Measurements from ENCODE around the gene UGGT1.

UGGT1 gene

DNA sequence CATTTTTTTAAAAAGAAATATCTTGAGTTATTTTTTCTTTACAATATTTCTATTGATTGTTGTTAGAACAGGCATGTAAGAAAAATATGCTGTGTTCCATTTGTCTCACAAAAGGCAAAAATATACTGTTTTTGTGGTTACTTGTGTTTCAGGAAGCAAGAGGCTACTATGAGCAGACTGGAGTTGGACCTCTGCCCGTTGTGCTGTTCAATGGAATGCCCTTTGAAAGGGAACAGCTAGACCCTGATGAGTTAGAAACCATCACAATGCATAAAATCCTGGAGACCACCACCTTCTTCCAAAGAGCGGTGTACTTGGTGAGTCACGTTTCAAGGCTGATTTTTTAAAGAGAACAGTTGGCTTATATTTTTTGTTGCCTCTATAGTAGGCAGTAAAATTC, 54.7 kb downstream of the UGGT1 start:
- Histone ChIP-seq H3K4me1 (ENCODE audit: insufficient read depth, low read length) (no peaks in the 10 kb centered on the region), H3K9me3 (ENCODE audit: control insufficient read depth, insufficient read depth, low read length) (no peaks in the 10 kb centered on the region), H3K36me3 (ENCODE audit: insufficient read depth, low read length) (peaks cover 8% of the 10 kb centered on the region; the same call in 1 of the 2 replicates), H3K9ac (ENCODE audit: low read depth, low read length) (no peak overlapping the region)

DNA sequence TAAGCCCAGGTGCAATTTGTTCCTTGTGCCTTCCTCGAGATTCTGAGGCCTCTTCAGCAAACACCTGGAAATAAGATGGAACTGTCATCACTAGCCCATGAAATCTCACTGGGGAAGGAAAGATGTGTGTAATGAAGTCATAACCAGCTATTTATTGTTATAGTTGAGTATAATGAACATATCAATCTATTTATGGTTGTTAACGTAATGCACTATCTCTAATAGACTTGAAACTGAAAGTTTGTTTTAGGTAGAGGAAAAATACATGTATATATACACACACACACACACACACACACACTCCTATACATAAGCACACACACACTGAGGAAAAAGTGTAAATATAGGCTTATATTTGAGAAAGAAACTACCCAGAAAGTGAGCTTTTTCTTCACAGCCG, 62.8 kb downstream of the UGGT1 start:
- Histone ChIP-seq H3K36me3 (ENCODE audit: insufficient read depth, low read length) (no peaks in the 10 kb centered on the region; the same call in 1 of the 2 replicates), H3K9me3 (ENCODE audit: control insufficient read depth, insufficient read depth, low read length) (no peaks in the 10 kb centered on the region), H3K9ac (ENCODE audit: low read depth, low read length) (no peak overlapping the region), H3K4me1 (ENCODE audit: insufficient read depth, low read length) (no peaks in the 10 kb centered on the region)

DNA sequence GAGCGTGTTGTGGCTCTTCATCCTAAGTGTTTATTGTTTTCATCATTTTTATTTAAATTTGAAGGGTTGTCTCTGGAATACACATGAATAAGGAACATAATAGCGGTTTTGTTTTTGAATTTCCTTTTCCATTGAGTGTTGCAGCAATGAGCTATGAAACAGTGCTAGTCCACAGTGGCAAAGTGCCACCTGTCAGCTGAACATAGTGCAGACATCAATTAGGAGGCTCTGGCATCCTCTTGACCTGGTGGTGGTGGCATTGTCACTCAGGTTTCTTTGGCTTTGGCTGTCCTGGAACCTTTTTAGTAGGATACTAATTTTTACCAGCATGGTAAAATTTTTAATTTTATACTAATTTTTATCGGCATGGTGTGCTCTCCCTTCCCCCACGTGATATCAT, 63.2 kb downstream of the UGGT1 start:
- no peaks in the 10 kb centered on the region; the same call in 1 of the 2 replicates for H3K36me3 ChIP-seq (ENCODE audit: insufficient read depth, low read length)
- no peaks in the 10 kb centered on the region for H3K9me3 ChIP-seq (ENCODE audit: control insufficient read depth, insufficient read depth, low read length)
- H3K9ac ChIP-seq (ENCODE audit: low read depth, low read length): no peak overlapping the region
- H3K4me1 ChIP-seq (ENCODE audit: insufficient read depth, low read length): no peaks in the 10 kb centered on the region

DNA sequence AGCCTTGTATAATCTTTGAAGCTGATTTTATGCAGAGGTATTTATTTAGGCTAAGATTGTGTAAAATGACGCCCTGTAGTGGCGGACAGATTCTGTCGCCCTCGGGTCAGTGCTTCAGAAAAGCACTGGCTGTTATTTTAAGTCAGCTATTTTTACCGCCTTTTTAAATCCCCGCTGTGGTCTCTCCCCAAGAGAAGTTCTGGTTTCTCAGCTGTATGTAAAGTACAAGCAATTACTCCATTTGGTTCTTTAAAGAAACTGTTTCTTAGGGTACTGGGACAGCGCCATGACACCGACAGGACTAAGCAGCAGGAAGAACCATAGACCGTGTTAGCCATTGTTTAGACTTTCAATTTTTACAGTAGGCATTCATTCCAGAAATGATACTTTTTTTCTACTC, 65.0 kb downstream of the UGGT1 start:
- H3K9ac ChIP-seq (ENCODE audit: low read depth, low read length): no peak overlapping the region
- no peaks in the 10 kb centered on the region for H3K9me3 ChIP-seq (ENCODE audit: control insufficient read depth, insufficient read depth, low read length)
- peaks cover 3% of the 10 kb centered on the region for H3K36me3 ChIP-seq (ENCODE audit: insufficient read depth, low read length)
- no peaks in the 10 kb centered on the region for H3K4me1 ChIP-seq (ENCODE audit: insufficient read depth, low read length)

DNA sequence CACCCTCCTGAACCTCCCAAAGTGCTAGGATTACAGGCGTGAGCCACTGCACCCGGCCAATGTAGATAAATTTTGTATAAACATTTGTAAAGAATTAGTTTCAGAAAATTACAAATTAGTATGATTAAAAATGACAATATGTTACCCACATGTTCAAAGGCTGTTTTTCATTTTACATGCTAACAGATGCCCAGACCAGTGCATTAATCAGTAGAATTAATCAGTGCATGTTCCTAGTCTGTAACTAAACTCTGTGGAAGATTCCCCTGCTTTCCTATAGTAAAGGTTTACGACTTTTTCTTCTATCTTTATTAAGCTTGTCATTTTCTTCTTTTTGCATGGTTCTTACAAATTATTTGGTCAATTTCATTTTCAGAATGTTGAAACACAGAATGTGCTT, 65.8 kb downstream of the UGGT1 start:
- Histone ChIP-seq H3K4me1 (ENCODE audit: insufficient read depth, low read length) (no peaks in the 10 kb centered on the region), H3K9me3 (ENCODE audit: control insufficient read depth, insufficient read depth, low read length) (no peaks in the 10 kb centered on the region), H3K36me3 (ENCODE audit: insufficient read depth, low read length) (peaks cover 3% of the 10 kb centered on the region), H3K9ac (ENCODE audit: low read depth, low read length) (no peak overlapping the region)

DNA sequence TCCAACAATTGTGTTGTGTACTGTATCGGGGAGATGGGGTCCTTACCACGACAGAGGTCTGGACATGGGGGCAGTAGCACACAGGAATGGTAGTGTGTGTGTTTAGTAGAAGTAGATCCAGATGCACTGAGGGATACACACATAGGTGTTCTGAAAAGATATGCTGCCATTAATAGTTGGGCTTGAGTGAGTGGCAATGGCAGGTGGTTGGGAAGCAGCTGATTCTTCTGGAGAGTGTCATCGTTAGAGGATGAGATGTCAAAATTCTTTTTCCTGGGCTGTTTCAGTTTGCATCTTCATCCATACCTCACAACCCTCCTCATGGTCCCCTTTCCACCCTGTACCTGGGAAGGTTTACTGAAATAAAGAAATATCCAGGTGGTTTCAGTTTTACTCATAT, 66.6 kb downstream of the UGGT1 start:
- Histone ChIP-seq H3K36me3 (ENCODE audit: insufficient read depth, low read length) (peaks cover 4% of the 10 kb centered on the region), H3K9me3 (ENCODE audit: control insufficient read depth, insufficient read depth, low read length) (no peaks in the 10 kb centered on the region), H3K9ac (ENCODE audit: low read depth, low read length) (no peak overlapping the region), H3K4me1 (ENCODE audit: insufficient read depth, low read length) (no peaks in the 10 kb centered on the region)

DNA sequence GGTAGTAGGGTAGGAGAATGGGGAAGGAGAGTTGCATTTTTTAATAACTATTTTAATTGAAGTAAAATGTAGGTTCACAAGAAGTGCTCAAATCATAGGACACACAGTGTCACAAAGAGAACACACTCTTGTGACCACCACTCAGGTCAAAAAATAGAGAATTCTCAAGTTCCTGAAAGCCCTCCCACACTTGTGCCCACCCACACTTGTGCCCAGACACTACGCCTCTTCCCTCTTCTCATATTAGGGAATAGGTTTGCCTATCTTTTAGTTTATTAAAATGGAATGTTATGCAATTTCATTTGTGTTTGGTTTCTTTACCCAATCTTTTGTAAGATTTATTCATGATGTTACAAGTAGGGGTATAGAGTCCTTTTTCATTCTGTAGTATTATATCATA, 67.2 kb downstream of the UGGT1 start:
- Histone ChIP-seq H3K4me1 (ENCODE audit: insufficient read depth, low read length) (no peaks in the 10 kb centered on the region), H3K36me3 (ENCODE audit: insufficient read depth, low read length) (peaks cover 7% of the 10 kb centered on the region), H3K9ac (ENCODE audit: low read depth, low read length) (no peak overlapping the region), H3K9me3 (ENCODE audit: control insufficient read depth, insufficient read depth, low read length) (no peaks in the 10 kb centered on the region)

DNA sequence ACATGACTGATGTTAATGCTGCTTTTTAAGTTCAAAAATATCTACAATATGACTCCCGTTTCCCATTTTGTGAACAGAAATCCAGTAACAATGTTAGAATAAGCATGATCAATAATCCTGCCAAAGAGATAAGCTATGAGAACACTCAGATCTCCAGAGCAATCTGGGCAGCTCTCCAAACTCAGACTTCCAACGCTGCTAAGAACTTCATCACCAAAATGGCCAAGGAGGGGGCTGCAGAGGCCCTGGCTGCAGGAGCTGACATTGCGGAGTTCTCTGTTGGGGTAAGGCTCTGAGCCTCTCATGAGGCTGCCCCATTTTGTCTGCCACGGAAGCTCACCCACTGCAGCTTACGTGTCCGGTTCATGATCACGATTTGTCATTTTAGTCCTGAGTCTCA, 68.4 kb downstream of the UGGT1 start:
- Histone ChIP-seq H3K9ac (ENCODE audit: low read depth, low read length) (no peak overlapping the region), H3K9me3 (ENCODE audit: control insufficient read depth, insufficient read depth, low read length) (no peaks in the 10 kb centered on the region), H3K36me3 (ENCODE audit: insufficient read depth, low read length) (peaks cover 7% of the 10 kb centered on the region), H3K4me1 (ENCODE audit: insufficient read depth, low read length) (no peaks in the 10 kb centered on the region)

DNA sequence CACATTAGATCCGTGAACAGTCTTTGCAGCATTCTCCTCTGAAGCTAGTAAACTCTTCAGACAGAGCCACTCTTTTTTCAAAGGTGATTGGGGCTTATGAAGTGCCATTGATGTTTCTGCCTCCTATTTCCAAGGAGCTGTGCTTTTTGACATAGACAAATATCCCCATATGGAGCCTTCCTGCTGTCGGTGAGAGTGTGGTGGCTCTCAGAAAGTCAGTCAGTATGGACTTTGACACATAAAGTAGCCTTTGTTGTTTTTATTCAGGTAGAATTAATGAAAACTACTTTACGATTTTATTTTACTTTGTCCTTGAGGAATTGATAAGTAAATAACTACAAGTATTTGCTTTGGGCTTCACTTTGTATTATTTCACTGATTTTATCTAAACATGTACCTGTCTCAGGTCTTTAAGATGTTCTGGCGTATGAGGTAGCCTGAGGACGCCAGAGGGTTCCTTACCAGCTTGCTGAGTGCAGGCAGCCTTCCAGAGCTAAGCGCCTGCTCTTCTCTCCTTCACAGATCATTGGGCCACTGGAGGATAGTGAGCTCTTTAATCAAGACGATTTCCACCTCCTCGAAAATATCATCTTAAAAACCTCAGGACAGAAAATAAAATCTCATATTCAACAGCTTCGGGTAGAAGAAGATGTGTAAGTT, 69.7 kb downstream of the UGGT1 start:
- no peaks in the 10 kb centered on the region for H3K9me3 ChIP-seq (ENCODE audit: control insufficient read depth, insufficient read depth, low read length)
- no peak overlapping the region for H3K9ac ChIP-seq (ENCODE audit: low read depth, low read length)
- H3K4me1 ChIP-seq (ENCODE audit: insufficient read depth, low read length): no peaks in the 10 kb centered on the region
- peaks cover 7% of the 10 kb centered on the region for H3K36me3 ChIP-seq (ENCODE audit: insufficient read depth, low read length)

DNA sequence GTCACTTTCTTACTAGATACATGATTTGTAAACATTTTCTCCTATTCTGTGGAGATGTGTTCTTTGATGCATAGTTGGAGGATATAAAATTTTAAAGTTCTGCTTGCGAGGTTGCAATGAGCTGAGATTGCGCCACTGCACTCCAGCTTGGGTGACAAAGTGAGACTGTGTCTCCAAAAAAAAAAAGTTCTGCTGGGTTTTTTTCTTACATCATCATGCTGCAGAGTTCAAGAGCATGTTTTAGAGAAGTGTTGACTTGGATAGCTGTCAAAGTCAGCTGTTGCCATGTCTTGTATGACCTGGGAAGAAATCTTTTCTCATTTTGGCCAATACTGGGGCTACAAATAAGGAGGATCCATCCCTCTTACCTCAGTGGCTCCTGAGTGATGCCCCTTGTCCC, 71.3 kb downstream of the UGGT1 start:
- H3K9ac ChIP-seq (ENCODE audit: low read depth, low read length): no peak overlapping the region
- peaks cover 11% of the 10 kb centered on the region for H3K36me3 ChIP-seq (ENCODE audit: insufficient read depth, low read length)

DNA sequence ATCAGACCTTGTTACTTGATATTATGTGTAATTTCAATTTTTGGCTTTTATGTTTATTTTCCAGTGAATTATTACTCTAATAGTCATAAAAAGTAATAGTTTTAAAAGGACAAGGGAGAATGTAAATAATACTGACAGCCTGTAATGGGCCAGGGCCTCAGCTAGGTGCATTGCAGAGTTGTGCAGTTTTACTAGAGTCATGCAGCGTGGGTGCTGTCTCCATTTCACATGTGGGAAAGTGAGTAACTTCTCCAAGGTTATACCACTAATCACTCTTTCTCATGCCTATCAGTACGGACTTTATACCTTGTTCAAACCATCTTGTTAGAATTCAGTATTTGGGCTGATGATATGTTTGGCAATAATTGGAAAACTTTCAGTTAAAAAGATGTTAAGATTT, 73.3 kb downstream of the UGGT1 start:
- peaks cover 11% of the 10 kb centered on the region for H3K36me3 ChIP-seq (ENCODE audit: insufficient read depth, low read length)

More for the DNA sequence above, 71.3 kb downstream of the UGGT1 start:
- no peaks in the 10 kb centered on the region for H3K9me3 ChIP-seq (ENCODE audit: control insufficient read depth, insufficient read depth, low read length)
- no peaks in the 10 kb centered on the region for H3K4me1 ChIP-seq (ENCODE audit: insufficient read depth, low read length)

DNA sequence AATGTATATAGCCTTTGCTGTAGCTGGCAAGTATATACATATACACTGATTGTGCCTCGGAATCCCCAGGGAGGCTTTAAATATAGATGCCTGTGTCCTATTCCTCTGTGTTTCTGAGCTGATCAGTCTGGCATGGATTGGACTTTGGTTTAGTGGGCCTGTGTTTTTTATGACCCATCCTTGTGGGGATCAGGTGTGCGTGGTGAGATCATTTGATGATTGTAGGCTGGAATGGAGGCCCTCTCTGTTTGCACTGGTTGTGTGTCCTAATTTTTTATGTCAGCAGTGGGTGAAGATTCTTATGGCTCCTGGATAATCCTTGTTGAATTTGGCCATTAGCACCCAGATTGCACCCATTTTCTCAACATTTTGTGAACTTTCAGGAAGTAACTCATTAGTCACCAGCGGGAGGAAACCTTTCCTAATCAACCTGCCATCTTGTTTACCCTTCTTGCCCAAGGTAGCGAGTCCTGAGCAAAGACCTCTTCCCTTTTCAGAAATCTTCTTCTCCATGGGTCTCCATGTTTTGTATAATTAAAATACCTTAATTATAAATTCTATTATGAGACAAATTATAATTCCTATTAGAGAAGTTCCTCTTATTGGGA, 75.8 kb downstream of the UGGT1 start:
- peaks cover 10% of the 10 kb centered on the region for H3K36me3 ChIP-seq (ENCODE audit: insufficient read depth, low read length)
- H3K9ac ChIP-seq (ENCODE audit: low read depth, low read length): no peak overlapping the region
- no peaks in the 10 kb centered on the region for H3K9me3 ChIP-seq (ENCODE audit: control insufficient read depth, insufficient read depth, low read length)
- no peaks in the 10 kb centered on the region for H3K4me1 ChIP-seq (ENCODE audit: insufficient read depth, low read length)

More for the DNA sequence above, 73.3 kb downstream of the UGGT1 start:
- Histone ChIP-seq H3K9ac (ENCODE audit: low read depth, low read length) (no peak overlapping the region), H3K4me1 (ENCODE audit: insufficient read depth, low read length) (no peaks in the 10 kb centered on the region), H3K9me3 (ENCODE audit: control insufficient read depth, insufficient read depth, low read length) (no peaks in the 10 kb centered on the region)

DNA sequence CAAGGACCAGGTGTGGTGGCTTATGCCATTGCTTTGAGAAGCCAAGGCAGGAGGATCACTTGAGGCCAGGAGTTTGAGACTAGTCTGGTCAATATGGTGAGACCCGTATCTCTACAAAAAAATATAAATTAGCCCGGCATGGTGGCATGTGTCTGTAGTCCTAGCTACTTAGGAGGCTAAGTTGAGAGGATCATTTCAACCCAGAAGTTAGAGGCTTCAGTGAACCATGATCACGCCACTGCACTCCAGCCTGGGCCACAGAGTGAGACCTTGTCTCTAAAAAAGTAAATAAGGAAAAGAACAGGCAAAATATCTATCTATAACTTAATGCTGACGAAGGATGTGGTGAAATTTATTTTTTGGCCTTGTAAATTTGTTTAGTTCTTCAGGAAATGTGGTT, 78.1 kb downstream of the UGGT1 start:
- H3K9ac ChIP-seq (ENCODE audit: low read depth, low read length): no peak overlapping the region
- H3K36me3 ChIP-seq (ENCODE audit: insufficient read depth, low read length): peaks cover 19% of the 10 kb centered on the region
- no peaks in the 10 kb centered on the region for H3K9me3 ChIP-seq (ENCODE audit: control insufficient read depth, insufficient read depth, low read length)
- no peaks in the 10 kb centered on the region for H3K4me1 ChIP-seq (ENCODE audit: insufficient read depth, low read length)

DNA sequence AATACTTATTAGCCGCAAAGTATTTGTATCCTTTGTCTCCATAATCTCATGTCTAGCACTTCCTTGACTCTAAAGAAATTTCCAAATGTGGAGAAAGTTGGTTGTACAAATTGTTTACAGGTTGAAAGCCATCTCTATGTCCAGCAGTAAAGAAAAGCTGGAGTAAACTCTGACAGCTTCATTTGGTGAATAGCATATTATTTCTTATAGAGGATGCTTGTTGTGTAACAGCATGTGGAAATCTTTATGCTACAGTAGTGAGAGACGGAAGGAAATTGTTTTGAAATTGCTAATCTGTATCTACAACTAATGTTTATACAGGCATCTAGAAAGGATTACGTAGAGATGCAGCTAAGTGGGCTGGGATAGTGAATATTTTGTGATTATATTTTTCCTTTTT, 78.5 kb downstream of the UGGT1 start:
- H3K36me3 ChIP-seq (ENCODE audit: insufficient read depth, low read length): peaks cover 19% of the 10 kb centered on the region
- no peaks in the 10 kb centered on the region for H3K4me1 ChIP-seq (ENCODE audit: insufficient read depth, low read length)
- H3K9ac ChIP-seq (ENCODE audit: low read depth, low read length): no peak overlapping the region
- H3K9me3 ChIP-seq (ENCODE audit: control insufficient read depth, insufficient read depth, low read length): no peaks in the 10 kb centered on the region

DNA sequence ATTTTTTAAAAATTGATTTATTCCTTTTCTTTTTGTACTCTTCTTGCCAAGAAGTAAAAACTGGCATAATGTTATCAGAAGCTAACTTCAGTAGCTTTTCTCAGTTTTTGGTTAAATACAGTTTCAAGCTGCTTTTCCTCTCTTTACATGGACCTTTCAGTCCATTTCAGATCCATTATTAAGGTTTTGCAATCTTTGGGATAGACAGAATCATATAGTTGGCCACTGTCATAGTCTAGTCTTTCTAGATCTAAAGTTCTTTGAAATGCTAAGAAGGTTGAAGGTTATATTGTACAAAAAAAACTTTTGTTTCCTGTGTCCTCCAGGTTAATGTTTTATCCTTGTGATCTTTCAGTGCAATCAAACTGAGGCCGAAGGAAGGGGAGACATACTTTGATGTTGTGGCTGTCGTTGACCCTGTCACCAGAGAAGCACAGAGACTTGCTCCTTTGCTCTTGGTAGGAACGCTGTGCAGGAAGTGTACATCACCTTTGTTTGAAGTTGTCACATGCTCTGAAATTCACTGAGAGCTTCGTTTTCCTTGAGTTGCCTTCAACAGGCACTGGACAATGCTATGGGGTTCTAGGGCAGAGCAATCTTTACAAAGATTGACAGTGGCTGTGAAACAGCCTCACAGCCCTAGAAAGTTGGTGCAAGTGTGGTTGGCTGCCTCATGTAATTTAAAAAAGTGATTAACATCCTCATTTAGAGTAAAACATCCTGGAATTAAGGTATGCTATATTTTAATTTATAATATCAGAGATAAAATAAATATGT, 79.1 kb downstream of the UGGT1 start:
- Histone ChIP-seq H3K9me3 (ENCODE audit: control insufficient read depth, insufficient read depth, low read length) (no peaks in the 10 kb centered on the region), H3K9ac (ENCODE audit: low read depth, low read length) (no peak overlapping the region)

More for the DNA sequence above, 79.1 kb downstream of the UGGT1 start:
- H3K36me3 ChIP-seq (ENCODE audit: insufficient read depth, low read length): peaks cover 22% of the 10 kb centered on the region
- H3K4me1 ChIP-seq (ENCODE audit: insufficient read depth, low read length): no peaks in the 10 kb centered on the region

Data from ES-I3 (cell line).